Stimulated activated CD8-positive, alpha-beta memory T cell treated with anti-CD3 and anti-CD28 coated beads, Interleukin-2, amount 100 ng/mL, for 1 hour (primary cell): ENCODE measurements around the gene PAN3.

Experiments
- DNase-seq, 2 donors: peaks; one replicate each; pipeline ENCODE4 v3.0.0-alpha.2; 2020; ENCODE audit warnings: low read depth in 2 of 2

Gene PAN3

GRCh38 chr13:28219408-28220099 is 81.2 kb downstream of the PAN3 start:
- DNase-seq: no peak

DNA sequence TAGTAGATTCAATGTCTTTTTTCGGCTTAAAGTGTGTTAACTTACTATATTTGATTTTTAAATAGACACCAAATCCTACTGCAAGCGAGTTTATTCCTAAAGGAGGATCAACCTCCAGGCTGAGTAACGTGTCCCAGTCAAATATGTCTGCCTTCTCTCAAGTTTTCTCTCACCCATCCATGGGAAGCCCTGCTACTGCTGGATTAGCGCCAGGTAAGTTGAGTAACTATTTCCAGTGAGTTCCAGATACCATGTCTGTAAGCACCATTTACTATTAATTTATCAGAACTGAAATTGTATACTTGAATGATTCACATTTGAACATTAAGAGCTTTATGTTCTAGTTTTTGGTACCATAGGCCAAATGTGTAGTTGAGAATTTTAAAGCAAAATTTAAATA is 81.8 kb downstream of the PAN3 start:
- no peak for DNase-seq

- DNase-seq: no peak
Observed at GRCh38 chr13:28229522-28230411, 91.4 kb downstream of the PAN3 start.

DNA sequence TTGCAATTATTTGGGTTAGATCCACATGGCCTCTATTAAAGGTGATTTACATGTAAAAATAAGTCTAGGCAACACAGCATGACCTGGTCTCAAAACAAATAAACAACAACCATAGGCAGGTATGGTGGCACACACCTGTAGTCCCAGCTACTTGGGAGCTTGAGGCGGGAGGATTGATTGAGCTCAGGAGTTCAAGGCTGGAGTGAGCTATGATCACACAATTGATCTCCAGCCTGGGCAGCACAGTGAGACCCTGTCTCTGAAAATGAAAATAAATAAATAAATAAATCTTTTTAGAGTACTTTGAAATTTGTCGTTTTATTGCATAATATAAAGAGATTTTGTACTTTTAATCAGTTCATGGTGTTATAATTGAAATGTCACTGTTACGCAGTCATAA is 93.3 kb downstream of the PAN3 start:
- DNase-seq: no peak

GRCh38 chr13:28237944-28238343 is 99.6 kb downstream of the PAN3 start:
- DNase-seq: no peak

DNA sequence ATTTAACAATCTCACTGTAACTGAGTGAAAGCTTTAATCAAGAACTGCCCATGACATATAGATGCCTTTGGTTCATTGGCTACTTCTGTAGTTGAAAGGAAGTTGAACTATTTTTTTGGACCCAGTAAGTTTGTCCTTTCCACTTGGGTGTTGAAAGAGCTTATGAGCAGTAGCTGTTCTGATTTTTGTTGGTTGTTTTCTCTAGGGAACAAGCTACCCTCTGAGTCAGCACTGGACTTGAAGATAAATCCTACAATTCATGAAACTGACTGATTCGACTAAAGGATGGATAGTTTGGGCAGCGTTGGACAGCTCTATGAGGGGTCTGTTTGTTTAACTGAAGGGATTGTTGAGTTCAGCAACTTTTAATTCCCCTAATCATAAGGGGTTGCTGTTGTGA is 101.0 kb downstream of the PAN3 start:
- DNase-seq: no peak

- DNase-seq: no peak
Observed at GRCh38 chr13:28245465-28245864, 107.1 kb downstream of the PAN3 start.

GRCh38 chr13:28246891-28247290 is 108.5 kb downstream of the PAN3 start:
- no peak for DNase-seq

DNA sequence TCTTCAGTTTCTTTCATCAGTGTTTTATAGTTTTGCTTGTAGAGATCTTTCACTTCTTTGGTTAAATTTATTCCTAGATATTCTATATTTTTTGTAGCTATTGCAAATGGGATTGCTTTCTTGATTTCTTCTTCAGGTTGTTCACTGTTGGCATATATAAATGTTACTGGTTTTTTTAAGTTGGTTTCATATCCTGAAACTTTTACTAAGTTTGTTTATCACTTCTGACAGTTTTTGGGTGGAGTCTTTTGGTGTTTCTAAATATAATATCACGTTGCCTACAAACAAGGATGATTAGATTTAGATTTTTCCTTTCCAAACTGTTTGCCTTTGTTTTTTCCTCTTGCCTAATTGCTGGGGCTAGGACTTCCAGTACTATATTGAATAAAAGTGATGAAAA is 109.7 kb downstream of the PAN3 start:
- no peak for DNase-seq

DNA sequence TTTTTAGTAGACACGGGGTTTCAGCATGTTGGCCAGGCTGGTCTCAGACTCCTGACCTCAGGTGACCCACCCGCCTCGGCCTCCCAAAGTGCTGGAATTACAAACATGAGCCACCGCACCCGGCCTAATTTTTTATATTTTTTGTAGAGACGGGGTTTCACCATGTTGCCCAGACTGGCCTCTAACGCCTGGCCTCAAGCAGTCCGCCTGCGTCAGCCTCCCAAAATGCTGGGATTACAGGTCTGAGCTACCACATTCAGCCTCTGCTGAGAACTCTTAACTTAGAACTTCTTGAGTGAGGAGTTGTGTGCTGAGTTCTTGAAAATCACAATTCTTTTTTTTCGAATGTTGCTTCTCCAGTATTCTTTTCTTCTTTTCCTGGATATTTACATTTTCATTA is 112.2 kb downstream of the PAN3 start:
- no peak for DNase-seq

DNA sequence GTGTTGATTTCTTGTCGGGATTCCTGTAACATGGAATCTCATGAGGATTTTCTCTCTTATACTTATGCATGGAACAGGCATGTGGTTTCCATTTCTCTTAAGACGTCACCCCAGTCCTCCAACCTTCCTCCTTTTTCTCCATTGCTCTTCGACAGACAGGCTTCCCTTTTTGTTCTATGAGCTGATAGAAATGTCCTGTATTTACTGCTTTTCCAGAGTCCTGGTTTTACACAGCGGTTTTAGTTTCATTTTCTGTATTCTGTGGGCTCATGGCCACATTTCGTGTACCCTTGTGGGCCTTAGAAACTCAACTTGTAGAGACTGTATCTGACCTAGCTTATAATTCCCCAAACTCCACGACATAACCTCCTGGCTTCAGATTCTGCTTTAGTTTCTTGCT is 113.1 kb downstream of the PAN3 start:
- no peak for DNase-seq

DNA sequence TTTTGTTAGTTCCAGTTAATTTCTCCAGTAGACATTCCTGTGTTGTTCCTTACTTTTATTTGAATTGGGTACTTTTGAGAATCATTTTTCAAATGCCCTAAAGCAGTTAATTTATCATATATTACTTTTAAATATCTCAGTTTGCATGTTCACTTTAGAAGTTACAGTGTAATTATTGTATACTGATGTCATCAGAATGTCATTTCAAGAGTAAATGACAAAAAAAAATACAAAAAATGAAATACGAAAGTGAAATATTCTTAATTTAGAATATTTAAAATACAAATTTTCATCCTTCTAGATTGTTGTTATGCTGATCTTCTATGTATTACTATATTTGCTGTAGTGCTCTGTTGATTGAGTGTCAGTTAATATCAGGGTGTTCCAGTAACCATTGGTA is 114.2 kb downstream of the PAN3 start:
- DNase-seq: no peak

- no peak for DNase-seq
Observed at GRCh38 chr13:28257305-28257704, 119.0 kb downstream of the PAN3 start.

DNA sequence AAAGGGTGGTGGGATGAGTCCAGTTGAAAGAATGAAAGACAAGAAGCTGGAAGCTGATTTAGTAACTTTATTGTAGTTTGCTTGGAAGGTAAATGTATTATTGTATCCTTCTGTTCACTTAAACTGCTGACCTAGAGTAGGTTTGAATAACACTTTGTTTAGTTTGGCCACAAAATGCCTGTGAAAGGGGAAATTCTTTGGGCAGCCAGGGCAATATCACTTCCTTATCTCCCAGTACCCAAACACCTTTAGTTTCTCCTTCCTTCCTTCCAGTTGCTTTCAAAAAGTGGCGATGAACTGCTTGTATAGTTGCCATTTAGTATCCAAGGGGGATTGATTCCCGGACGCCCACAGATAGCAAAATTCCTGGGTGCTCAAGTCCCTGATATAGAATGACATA is 120.1 kb downstream of the PAN3 start:
- no peak for DNase-seq

- no peak for DNase-seq
Observed at GRCh38 chr13:28267497-28267896, 129.2 kb downstream of the PAN3 start.

- DNase-seq: no peak
Observed at GRCh38 chr13:28268800-28269223, 130.5 kb downstream of the PAN3 start.

- DNase-seq: no peak
Observed at GRCh38 chr13:28271056-28271840, 132.9 kb downstream of the PAN3 start.

- no peak for DNase-seq
Observed at GRCh38 chr13:28273919-28274318, 135.6 kb downstream of the PAN3 start.

DNA sequence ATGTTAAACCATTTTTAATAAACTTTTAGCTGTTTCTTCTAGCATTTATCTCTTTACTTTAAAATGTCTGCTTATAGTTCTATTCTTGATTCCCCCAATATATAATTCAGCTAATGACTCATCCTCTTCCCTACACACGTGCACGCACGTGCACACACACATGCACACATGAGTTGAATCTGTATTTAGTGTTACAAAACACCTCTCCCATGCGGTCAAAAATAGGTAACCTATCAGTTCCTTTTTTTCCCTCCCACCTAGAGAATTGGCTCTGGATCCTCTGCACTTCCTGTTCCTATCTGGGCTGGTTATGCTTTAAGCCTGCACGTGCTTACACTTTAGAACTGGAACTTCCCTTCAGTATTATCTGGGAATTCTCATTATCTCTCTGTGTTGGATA is 144.1 kb downstream of the PAN3 start:
- DNase-seq: no peak

DNA sequence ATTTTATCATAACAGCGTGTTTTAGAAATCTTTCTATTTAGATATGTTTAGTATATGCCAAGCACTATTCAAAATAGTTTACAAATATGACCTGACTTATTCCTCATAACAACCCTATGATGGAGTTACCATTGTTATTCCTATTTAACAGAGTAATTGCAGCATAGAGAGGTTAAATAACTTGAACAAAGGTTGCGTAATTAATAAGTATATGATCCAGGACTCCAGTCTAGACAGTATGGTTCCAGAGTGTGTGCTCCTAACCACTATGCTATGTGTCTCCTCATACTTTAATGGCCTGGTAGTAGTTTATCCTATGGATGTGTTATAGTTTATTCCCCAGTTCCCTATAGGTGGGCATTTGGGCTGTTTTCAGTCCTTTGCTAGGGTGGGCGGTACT is 145.3 kb downstream of the PAN3 start:
- DNase-seq: no peak

DNA sequence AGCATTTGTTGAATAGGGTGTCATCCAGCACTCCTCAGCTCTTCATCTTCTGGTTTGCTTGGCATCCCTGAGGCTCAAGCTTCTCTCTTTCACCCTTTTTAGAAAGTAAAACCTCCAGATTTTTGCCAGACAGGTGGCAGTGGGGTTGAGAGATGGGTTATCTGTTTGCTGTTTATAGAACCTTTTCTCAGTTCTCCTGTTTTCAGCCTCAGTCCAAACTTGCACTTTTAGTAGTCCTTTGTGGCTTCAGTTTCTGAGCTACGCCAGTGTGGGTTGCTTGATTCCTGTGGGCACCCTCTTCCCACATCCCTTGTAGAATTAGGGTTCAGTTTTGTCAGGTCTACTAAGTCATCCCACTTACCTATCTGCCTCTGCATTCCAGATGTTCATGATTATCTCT is 147.9 kb downstream of the PAN3 start:
- no peak for DNase-seq

DNA sequence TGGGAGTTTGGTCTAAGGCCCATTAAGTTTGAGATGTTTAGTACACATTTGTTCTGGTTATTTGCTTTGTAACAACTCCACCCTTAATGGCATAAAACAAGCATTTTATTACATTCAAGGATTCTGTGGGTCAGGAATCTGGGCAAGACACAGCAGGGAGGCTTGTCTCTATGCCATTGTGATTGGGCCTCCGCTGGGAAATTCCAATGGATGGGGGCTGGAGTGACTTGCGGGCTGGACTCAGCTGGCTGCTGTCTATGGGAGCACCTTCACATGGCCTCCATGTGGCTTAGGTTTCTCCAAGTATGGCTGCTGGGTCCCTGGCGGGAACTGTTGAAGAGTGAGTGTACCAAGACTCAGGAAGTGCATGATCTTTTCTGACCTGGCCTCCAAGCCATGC is 159.0 kb downstream of the PAN3 start:
- DNase-seq: no peak

DNA sequence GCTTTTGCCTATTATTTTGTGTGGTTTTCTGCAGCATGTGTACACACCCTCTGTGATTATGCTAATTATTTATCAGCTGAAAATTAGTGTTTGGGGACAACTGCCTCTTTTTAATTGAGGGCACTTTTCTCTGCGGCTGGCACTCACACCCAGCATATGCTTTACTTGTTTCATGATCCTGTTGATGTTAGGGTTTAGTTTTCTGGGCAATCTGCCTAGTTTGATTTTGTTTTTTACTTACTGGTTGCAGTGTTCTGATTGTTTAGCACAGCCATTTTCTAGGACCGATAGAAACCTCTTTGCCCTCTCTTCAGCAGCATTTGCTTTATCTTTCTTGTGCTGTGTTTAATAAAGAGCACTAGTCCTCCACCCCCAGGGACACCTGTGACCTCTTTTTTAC is 161.6 kb downstream of the PAN3 start:
- DNase-seq: no peak
